ENCODE measurements around the gene WNT9B.

DNA sequence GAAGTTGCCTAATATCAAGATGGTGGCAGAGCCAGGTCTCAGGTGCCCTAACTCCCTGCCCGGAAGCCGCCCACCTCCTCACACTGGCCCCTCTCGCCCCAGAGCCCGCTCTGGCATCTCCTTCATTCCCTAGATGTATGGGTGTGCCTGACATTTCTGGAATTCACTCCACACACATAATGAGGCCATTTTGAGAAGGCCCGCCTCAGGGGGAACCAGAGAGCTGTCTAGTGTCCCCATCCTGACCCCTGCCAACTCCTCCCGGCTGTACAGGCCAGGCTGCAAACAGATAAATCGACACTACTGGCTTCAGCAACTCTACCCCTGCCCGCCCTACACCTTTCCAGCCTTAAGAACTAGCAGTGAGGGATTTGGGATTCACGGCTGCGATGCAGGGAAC lies 40.5 kb upstream of the WNT9B start:
- no peak for TF ChIP-seq CTCF (IDR thresholded peaks at IDR 0.05)
- no peak for TF ChIP-seq POLR2A (IDR thresholded peaks at IDR 0.05)
- TF ChIP-seq POLR2AphosphoS5 (IDR thresholded peaks at IDR 0.05): no peak
- no peak for TF ChIP-seq EP300 (IDR thresholded peaks at IDR 0.05; ENCODE audit: low read depth)
